GM19099 (cell line): ENCODE results near the gene MED4.

Source experiments
- POLR2A ChIP-seq: IDR thresholded peaks from 3 replicates; pipeline ENCODE4 v1.6.1; 2011; ENCODE audit warnings: low read depth; ENCODE audit not compliant: insufficient read length; ENCODE audit errors: extremely low read depth

MED4 gene, protein sequence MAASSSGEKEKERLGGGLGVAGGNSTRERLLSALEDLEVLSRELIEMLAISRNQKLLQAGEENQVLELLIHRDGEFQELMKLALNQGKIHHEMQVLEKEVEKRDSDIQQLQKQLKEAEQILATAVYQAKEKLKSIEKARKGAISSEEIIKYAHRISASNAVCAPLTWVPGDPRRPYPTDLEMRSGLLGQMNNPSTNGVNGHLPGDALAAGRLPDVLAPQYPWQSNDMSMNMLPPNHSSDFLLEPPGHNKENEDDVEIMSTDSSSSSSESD

DNA sequence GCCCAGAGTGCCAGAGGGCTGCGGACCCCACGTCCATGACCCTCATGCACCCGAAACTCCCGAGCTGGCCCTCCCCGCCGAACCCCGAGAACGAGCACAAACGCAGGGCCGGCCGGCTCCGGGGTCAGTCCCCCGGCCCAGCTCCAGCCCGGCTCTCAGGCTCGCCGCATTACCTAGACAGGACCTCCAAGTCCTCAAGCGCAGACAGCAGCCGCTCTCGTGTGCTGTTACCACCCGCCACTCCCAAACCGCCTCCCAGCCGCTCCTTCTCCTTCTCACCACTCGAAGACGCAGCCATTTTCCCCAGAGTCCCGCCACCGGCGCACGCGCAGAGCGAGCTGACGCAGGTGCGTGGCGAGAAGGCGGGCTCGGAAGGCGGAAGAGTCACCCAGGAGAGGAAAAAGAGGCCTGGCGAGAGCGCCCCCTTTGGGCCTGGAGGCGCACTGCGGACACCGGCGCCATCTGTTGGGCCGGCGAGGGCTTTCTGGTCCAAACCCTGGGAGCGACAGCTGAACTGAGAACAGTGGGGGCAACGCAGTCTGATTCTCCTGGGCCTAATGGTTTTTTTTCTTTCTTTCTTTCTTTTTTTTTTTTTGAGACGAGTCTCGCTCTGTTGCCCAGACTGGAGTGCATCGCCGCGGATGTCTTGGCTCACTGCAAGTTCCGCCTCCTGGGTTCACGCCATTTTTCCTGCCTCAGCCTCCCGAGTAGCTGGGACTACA lies at the start of gene MED4:
Gene MED4, minus strand, starts transcription at position 324 of the 722 bp plus-strand sequence. Its CDS starts 26 bp downstream, at position 298.
- TF ChIP-seq POLR2A = peak; percentile 95

GRCh38 chr13:48144413-48145035 lies 49.6 kb upstream of the MED4 start:
- TF ChIP-seq POLR2A = no peak

DNA sequence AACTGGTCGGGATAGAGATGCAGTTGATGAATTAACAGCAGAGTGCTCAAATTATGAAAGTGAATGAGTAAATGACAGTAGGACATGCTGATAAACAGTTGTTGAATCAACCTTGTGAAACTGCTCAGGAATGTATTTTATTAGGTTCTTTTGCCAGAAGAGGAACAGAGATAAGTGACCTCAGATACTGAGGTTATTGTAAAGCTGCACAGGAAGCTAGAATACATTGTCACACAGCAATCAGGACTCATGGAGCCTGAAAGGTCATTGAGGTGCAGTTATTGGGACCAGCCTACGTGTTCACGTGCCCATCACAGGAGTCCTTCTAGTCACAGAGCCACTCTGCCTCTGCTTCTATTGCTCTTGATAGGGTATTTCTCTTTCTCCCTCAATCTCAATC lies 47.5 kb upstream of the MED4 start:
- TF ChIP-seq POLR2A = no peak

- TF ChIP-seq POLR2A = no peak
These were observed 43.4 kb upstream of the MED4 start for GRCh38 chr13:48138270-48138669.

- no peak for TF ChIP-seq POLR2A
These were observed 38.1 kb upstream of the MED4 start for GRCh38 chr13:48132961-48133360.

DNA sequence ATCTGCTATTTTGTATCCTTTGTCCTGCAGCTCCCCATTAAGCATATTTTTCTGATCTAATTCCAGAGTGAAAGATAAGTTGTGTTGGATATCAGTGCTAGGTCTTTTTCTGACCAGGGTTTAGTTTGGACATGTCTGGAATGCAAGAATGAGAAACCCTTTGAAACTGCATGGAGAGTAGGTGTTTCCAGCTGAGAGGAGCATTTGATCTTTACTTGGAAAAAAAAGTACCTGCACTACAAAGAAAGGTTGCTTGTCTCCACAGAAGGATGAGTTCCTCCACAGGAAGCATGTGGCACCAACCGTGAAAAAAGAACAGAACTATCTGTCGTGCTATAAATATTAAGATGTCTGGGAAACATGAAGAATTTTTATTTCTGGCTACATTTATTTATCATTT lies 36.6 kb upstream of the MED4 start:
- no peak for TF ChIP-seq POLR2A

DNA sequence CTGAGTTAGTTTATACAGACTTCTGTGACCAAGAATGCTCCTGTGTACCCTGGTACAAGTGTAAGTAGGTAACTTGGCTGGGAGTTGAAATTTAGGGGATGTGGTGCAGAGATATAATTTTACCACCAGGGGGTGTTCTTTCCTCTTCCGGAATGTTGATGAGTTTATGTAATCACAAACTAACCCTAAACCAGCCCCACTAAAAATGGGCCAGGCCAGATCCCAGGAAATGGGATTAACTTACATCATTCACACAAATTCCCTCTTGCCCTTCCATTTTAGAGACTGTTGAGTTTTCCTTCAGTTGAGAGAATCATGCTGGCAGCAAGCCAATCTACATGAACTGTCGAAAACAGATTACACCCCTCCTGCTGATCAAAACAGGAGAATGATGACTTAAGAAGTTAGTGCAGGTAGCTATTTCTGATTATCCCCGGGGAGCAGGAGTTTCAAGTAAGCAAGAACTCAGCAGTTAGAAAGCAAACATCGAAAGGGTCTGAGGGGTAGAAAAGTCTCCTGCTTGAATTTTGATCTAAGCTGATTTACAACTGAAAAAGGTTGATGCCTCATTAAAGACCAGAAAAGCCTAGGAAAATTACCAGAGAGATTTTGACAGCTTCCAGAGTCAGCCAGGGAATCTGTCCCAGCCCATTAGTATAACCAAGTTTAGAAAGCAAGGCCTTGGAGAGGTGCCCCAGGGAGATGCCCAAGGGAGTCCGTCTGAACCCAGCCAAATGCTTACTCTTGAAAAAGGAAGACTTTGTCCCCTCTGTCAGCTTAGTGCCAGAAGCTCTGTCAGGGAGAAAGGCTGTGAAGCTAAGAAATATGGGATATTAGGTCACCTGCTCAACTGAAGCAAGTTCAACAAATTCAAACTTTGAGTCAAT lies 32.3 kb upstream of the MED4 start:
- TF ChIP-seq POLR2A = no peak

DNA sequence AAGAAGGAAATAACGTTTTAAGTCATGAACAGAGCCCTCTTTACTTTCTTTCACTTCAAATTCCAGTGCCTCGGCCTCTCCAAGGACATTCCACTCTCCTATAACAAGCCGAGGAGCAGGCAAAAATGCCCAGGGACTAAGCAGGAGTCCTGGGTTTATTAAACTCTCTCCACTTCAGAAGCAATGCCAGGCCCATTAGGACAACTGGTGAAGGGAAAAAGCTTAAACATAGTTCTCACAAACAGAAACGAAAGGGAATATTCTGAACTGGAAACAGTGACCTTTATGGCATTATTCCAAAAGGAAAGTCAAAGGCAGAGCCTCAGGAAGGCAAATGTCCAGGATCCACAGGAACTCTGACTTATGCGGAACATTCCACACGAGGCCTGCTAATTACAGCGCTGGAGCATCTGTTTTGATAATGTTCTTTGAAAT lies 30.9 kb upstream of the MED4 start:
- TF ChIP-seq POLR2A = no peak

GRCh38 chr13:48123812-48124211 lies 28.9 kb upstream of the MED4 start:
- TF ChIP-seq POLR2A = no peak

DNA sequence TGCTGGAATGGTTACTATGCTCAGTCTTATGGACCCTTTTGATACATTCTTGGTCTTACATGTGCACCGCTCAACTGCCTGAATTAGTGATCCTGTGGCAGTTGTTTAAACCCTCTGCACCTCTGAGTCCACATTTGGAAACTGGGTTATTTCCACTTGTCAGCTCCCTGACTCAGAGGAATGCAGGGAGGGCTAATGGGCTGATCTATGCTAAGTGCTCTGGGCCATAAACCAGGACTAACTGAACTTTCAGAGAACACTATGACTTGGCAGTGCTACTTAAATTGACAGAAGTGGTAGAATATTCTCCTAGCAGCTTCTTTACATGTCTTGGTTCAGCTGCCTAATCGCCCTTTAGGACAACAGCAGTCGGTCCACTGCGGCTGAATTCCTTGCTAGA lies 26.8 kb upstream of the MED4 start:
- no peak for TF ChIP-seq POLR2A

DNA sequence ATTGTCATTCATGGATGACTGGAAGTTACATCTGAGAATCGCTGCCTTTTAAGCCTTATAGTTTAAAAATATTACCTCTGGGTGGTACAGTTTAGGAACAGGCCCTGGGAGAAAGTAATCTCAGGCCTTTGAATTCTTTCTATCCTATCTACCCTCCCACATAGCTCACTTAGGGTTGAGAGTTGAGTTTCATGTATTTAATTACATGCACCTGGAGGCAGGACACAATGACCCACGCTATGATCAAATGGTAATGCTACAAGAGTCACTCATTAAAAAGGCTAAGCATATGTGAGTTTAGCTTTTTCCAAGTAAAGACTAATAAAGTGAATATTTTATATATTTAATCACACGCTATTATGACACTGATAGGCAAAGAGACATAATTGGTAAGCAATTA lies 25.3 kb upstream of the MED4 start:
- no peak for TF ChIP-seq POLR2A

DNA sequence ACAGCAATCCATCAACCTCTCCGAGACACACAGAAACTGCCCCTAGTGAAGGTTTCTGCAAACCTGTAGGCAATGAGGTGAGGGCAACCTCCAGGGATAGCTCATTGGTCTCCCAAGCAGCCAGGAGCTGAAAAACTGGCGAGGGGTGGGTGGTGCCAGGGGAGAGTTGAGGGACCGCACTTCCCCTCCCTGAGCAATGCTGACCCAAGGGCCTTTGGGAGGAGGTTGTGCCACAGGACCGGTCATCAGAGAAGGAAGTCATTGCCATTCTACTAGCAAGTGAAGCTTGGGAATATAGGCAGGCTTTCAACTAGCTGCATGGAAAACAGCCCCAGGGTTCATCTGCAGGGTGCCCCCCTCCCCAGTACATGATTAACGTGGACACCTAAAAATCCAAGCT lies 23.1 kb upstream of the MED4 start:
- no peak for TF ChIP-seq POLR2A

- TF ChIP-seq POLR2A = no peak
These were observed 21.9 kb upstream of the MED4 start for GRCh38 chr13:48116808-48117207.

DNA sequence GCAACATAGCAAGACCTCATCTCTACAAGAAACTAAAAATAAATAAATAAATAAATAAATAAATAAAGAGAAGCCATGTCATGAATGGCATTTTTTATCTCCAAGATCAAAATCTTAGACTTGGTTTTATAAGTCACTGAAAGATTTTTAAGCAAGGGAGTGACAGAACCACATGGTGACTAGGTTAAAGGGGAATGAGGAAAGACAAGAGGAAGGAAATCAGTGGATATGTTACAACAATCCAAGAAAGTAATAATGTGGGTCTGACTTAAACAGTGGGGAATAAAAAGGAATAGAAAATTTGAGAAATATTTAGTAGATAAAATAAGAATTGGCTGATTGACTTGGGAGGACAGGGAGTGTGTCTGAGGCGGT lies 18.8 kb upstream of the MED4 start:
- no peak for TF ChIP-seq POLR2A
